Panc1 (cell line): ENCODE measurements around the gene TMEM88. TPM values are rescaled to one million over a fixed set of nuclear protein-coding genes. Genes with fewer than 3 reads are reported as not detected.

Experiments used
- ATAC-seq: fragments of 200-7000 bp; cut with Tn5 transposase; 2 replicates; pipeline ENCODE4 v1.9.1; 2020; ENCODE audit warnings: mild to moderate bottlenecking, moderate library complexity
- BruUV-seq: library from RNA; stranded (reverse); fragments of 400-500 nt; replicated peaks from 2 replicates; lab custom pipeline; 2021; lab: Mats Ljungman, UMichigan
- CTCF ChIA-PET: fragments of 300-600 bp; sonication (Branson Sonifier 250); formaldehyde crosslinking; loops from one replicate; lab custom pipeline; 2022; ENCODE audit warnings: antibody characterized with exemption; lab: Charles Lee
- POLR2A ChIA-PET: fragments of 300-600 bp; sonication (Branson Sonifier 250); formaldehyde crosslinking; loops from one replicate; lab custom pipeline; 2022; ENCODE audit warnings: antibody characterized with exemption; lab: Charles Lee
- DNase-seq: peaks from one replicate; pipeline ENCODE4 v3.0.0-alpha.2; 2010; ENCODE audit warnings: low read depth, low spot score
- H3K27ac ChIP-seq: 2 replicates; pipeline ENCODE4 v1.5.1; 2011; ENCODE audit warnings: mild to moderate bottlenecking, low read length, inconsistent platforms
- H3K27me3 ChIP-seq: fragments of 200-500 bp; sonication (Bioruptor generic); 2 replicates; pipeline ENCODE4 v1.6.0; 2014; ENCODE audit warnings: low read length, inconsistent platforms; ENCODE audit not compliant: control insufficient read depth, insufficient read depth
- H3K36me3 ChIP-seq: fragments of 200-500 bp; sonication (Bioruptor generic); 2 replicates; pipeline ENCODE4 v1.5.1; 2014; ENCODE audit warnings: inconsistent platforms, mild to moderate bottlenecking, low read length, moderate library complexity; ENCODE audit not compliant: control insufficient read depth, insufficient read depth
- H3K4me1 ChIP-seq: 2 replicates; pipeline ENCODE4 v1.5.1; 2011; ENCODE audit warnings: inconsistent platforms, mild to moderate bottlenecking, low read length, moderate library complexity; ENCODE audit not compliant: control insufficient read depth, insufficient read depth
- H3K4me3 ChIP-seq, 2 experiments: 2 replicates each; pipeline ENCODE4 v1.5.1; 2011 to 2012; ENCODE audit warnings: low read depth in 2 of 2, low read length in 2 of 2, mild to moderate bottlenecking in 2 of 2, inconsistent platforms in 1 of 2, moderate library complexity in 1 of 2
- H3K9me3 ChIP-seq: fragments of 200-500 bp; sonication (Bioruptor generic); 2 replicates; pipeline ENCODE4 v1.5.1; 2014; ENCODE audit warnings: low read depth, mild to moderate bottlenecking, inconsistent platforms, low read length, moderate library complexity; ENCODE audit not compliant: control insufficient read depth, insufficient read depth
- CTCF ChIP-seq: fragments of 450-650 bp; IDR thresholded peaks from 2 replicates; pipeline ENCODE4 v1.5.1; 2017; ENCODE audit warnings: mild to moderate bottlenecking
- POLR2AphosphoS5 ChIP-seq: IDR thresholded peaks from 2 replicates; pipeline ENCODE4 v1.6.1; 2012; ENCODE audit warnings: mild to moderate bottlenecking, low read depth, low read length, moderate library complexity
- REST ChIP-seq, 2 experiments: IDR thresholded peaks; 2 replicates each; pipeline ENCODE4 v1.6.1; 2011 to 2012; ENCODE audit warnings: low read depth in 2 of 2, control low read depth in 1 of 2, low read length in 1 of 2, mild to moderate bottlenecking in 1 of 2, moderate library complexity in 1 of 2; ENCODE audit not compliant: insufficient read depth in 1 of 2
- SIN3A ChIP-seq: IDR thresholded peaks from 2 replicates; pipeline ENCODE4 v1.6.1; 2012; ENCODE audit warnings: low read depth, mild to moderate bottlenecking, low read length, moderate library complexity, borderline replicate concordance; ENCODE audit not compliant: insufficient read depth
- TCF7L2 ChIP-seq: IDR thresholded peaks from 2 replicates; pipeline ENCODE4 v1.6.1; 2011; ENCODE audit warnings: mild to moderate bottlenecking, low read depth, low read length, inconsistent platforms
- in situ Hi-C: cut with HindIII; loops from 2 replicates; pipeline ENCODE4 v1.10.0; 2016; ENCODE audit warnings: low sequenced_read_pairs, low pct_unique_long_range_greater_than_20kb
- intact Hi-C: fragments of 100-400 bp; cut with micrococcal nuclease; formaldehyde crosslinking; loops from one replicate; pipeline ENCODE4 v1.10.0; 2022; ENCODE audit not compliant: unreplicated experiment
- total RNA-seq: library from RNA; stranded (reverse); gene quantifications from one replicate; pipeline ENCODE4 v1.2.1, GENCODE V29; 2021; ENCODE audit not compliant: unreplicated experiment

TMEM88 gene
- total RNA-seq, 1 experiment from 2014 or later = 1.6 TPM

DNA sequence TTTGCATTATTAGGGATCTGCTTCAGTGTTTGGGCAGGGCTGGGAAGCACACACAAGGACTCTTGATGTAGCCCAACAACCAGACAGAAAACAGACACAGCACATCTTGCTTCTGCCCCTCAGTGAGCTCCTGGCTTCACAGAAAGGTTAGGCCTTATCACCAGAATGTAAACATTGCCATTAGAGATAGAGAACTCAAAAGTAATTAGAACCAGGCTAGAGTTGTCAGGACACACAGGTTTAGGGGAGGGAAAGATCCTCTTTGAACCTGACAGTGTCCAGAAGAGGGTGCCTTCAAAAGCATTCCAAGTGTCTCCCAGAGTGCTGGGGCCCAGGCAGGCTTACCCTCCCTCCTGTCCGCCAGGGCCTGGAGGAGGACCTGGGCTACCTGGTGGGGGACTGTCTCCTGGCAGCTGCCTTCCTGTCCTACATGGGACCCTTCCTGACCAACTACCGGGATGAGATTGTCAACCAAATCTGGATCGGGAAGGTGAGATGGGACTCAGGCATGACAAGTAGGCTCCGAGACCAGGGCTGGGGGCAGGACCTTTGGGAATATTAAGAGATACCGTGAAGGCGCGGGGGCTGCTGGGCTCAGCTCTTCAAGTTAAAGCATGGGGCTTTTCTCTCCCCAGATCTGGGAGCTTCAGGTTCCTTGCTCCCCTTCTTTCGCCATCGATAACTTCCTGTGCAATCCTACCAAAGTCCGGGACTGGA is 37.8 kb upstream of the TMEM88 start:
- ChIA-PET CTCF (no interaction called here), POLR2A (no interaction called here)
- Histone ChIP-seq H3K9me3 (no peaks in the 10 kb centered on the region), H3K4me1 (no peaks in the 10 kb centered on the region), H3K27ac (no peak overlapping the region), H3K36me3 (no peaks in the 10 kb centered on the region), H3K27me3 (no peaks in the 10 kb centered on the region), H3K4me3 (no peak overlapping the region)
- no peak for ATAC-seq
- TF ChIP-seq REST (IDR thresholded peaks at IDR 0.05; ENCODE audit: insufficient read depth in 1 of 2, low read depth in 2 of 2, low read length in 1 of 2) (no peak), TCF7L2 (no peak), POLR2AphosphoS5 (no peak), CTCF (no peak), SIN3A (no peak)
- BruUV-seq = no TSS peak
- intact Hi-C loops = no loop called here
- in situ Hi-C loops = no loop called here
- no peak for DNase-seq

- ATAC-seq (no peak), DNase-seq (no peak)
- in situ Hi-C loops (no loop called here), intact Hi-C loops (no loop called here)
- Histone ChIP-seq H3K27ac (no peak overlapping the region), H3K27me3 (no peaks in the 10 kb centered on the region), H3K9me3 (no peaks in the 10 kb centered on the region), H3K36me3 (no peaks in the 10 kb centered on the region), H3K4me1 (no peaks in the 10 kb centered on the region), H3K4me3 (no peak overlapping the region)
- BruUV-seq = no TSS peak
- POLR2A ChIA-PET = no interaction called here
- TF ChIP-seq SIN3A (no peak), TCF7L2 (no peak), REST (IDR thresholded peaks at IDR 0.05; ENCODE audit: insufficient read depth in 1 of 2, low read depth in 2 of 2, low read length in 1 of 2) (no peak), POLR2AphosphoS5 (no peak), CTCF (no peak)
- CTCF ChIA-PET = no interaction called here
Observed at GRCh38 chr17:7817643-7817964, 37.3 kb upstream of the TMEM88 start.
